Kidney (tissue), 14 donors: ENCODE measurements around the gene MMS22L. TPM values are rescaled to one million over a fixed set of nuclear protein-coding genes. Genes with fewer than 3 reads are reported as not detected.
A peak's percentile ranks its signal among the peaks of the same experiment; 100 is the strongest.

Source experiments
- DNase-seq, 5 donors: peaks; one replicate each; pipeline ENCODE4 v3.0.0-alpha.2; 2013 to 2020
- FAIRE-seq: peaks from 2 replicates; lab custom pipeline; 2012; peaks lifted over from hg19 to GRCh38; lab: Jason Lieb, UNC
- H3K27ac ChIP-seq, 2 donors: one replicate each; pipeline ENCODE4 v1.7.0; 2013; ENCODE audit warnings: low read depth in 2 of 2, low read length in 2 of 2, inconsistent platforms in 1 of 2
- H3K27me3 ChIP-seq: one replicate; pipeline ENCODE4 v1.7.1; 2013; ENCODE audit warnings: low read length, inconsistent platforms; ENCODE audit not compliant: control insufficient read depth, insufficient read depth
- H3K36me3 ChIP-seq, 3 donors: one replicate each; pipeline versions ENCODE4 v1.7.0 to v1.7.1; 2013; ENCODE audit warnings: low read length in 3 of 3, control low read depth in 1 of 3, inconsistent platforms in 1 of 3; ENCODE audit not compliant: insufficient read depth in 3 of 3, control insufficient read depth in 2 of 3
- H3K4me1 ChIP-seq, 3 donors: one replicate each; pipeline versions ENCODE4 v1.7.0 to v1.7.1; 2013; ENCODE audit warnings: low read length in 3 of 3, inconsistent platforms in 1 of 3, low read depth in 1 of 3; ENCODE audit not compliant: control insufficient read depth in 2 of 3, insufficient read depth in 2 of 3
- H3K4me3 ChIP-seq, 3 donors: one replicate each; pipeline versions ENCODE4 v1.7.0 to v1.8.1; 2013; ENCODE audit warnings: low read length in 3 of 3, control low read depth in 1 of 3, inconsistent platforms in 1 of 3
- H3K9ac ChIP-seq, 3 donors: one replicate each; pipeline versions ENCODE4 v1.7.0 to v1.7.1; 2013; ENCODE audit warnings: low read length in 3 of 3, control low read depth in 1 of 3, inconsistent platforms in 1 of 3
- H3K9me3 ChIP-seq, 3 donors: one replicate each; pipeline versions ENCODE4 v1.7.0 to v1.7.1; 2013; ENCODE audit warnings: low read length in 3 of 3, control low read depth in 1 of 3, inconsistent platforms in 1 of 3; ENCODE audit not compliant: control insufficient read depth in 2 of 3, insufficient read depth in 1 of 3
- CTCF ChIP-seq: IDR thresholded peaks from 3 replicates; pipeline ENCODE4 v1.5.1; 2012; ENCODE audit warnings: mild to moderate bottlenecking, moderate library complexity, borderline replicate concordance; ENCODE audit not compliant: insufficient read depth; ENCODE audit errors: extremely low read depth
- intact Hi-C: fragments of 100-400 bp; cut with DNase I; formaldehyde crosslinking; loops from one replicate; pipeline ENCODE4 v1.11.1; 2022
- polyA plus RNA-seq: library from polyadenylated mRNA; stranded (reverse); fragments of 350-450 nt; fragmentation: Illumina TruSeq; extraction: RNeasy Lipid Tissue Mini Kit (QIAGEN cat#74804); gene quantifications from one replicate; pipeline ENCODE4 v1.2.3, GENCODE V29; 2014; ENCODE audit warnings: low read depth, low replicate concordance; ENCODE audit not compliant: insufficient read depth
- total RNA-seq: library from RNA; stranded (reverse); fragmentation: NEBNext Ultra II Directional; extraction: Animal tissue kit (Norgen Biotek cat#: 25700); gene quantifications from one replicate; pipeline ENCODE4 v1.2.1, GENCODE V29; 2021
- donor health status: control.
- donor health status: control.
- donor health status: control.
- donor health status: control.
- donor health status: control.
- donor health status: DM: yes; HTN: yes; CAD: no.
- donor health status: Normal renal cell carcinoma (clear cell type).

The MMS22L gene
- total and polyA plus RNA-seq, 2 donors from 2014 or later: 1.7 to 9.5 TPM

GRCh38 chr6:97306544-97307320 lies 23.7 kb upstream of the MMS22L start:
- FAIRE-seq (no peak), DNase-seq (peak in 2 of 5 donors; percentile 7 to 8)
- no peaks in the 10 kb centered on the region for H3K9me3 ChIP-seq
- no peak for TF ChIP-seq CTCF
- no peak overlapping the region for H3K9ac ChIP-seq
- H3K27me3 ChIP-seq: no peaks in the 10 kb centered on the region
- intact Hi-C loops: no loop called here
- H3K27ac ChIP-seq: no peak overlapping the region
- H3K36me3 ChIP-seq: no peaks in the 10 kb centered on the region
- H3K4me3 ChIP-seq: no peak overlapping the region
- no peaks in the 10 kb centered on the region for H3K4me1 ChIP-seq

- no peak for TF ChIP-seq CTCF
- Histone ChIP-seq H3K9ac (no peak overlapping the region), H3K36me3 (no peaks in the 10 kb centered on the region), H3K4me1 (no peaks in the 10 kb centered on the region), H3K27ac (no peak overlapping the region), H3K9me3 (no peaks in the 10 kb centered on the region), H3K4me3 (no peak overlapping the region), H3K27me3 (no peaks in the 10 kb centered on the region)
- intact Hi-C loops: no loop called here
- FAIRE-seq (no peak), DNase-seq (no peak)
Observed at GRCh38 chr6:97305414-97306066, 22.5 kb upstream of the MMS22L start.

GRCh38 chr6:97304701-97305100 lies 21.7 kb upstream of the MMS22L start:
- no peaks in the 10 kb centered on the region for H3K9me3 ChIP-seq
- no peak for DNase-seq
- no peaks in the 10 kb centered on the region for H3K36me3 ChIP-seq
- H3K27me3 ChIP-seq: no peaks in the 10 kb centered on the region
- no peak for FAIRE-seq
- no peak overlapping the region for H3K9ac ChIP-seq
- no peak overlapping the region for H3K27ac ChIP-seq
- no peak overlapping the region for H3K4me3 ChIP-seq
- no peak for TF ChIP-seq CTCF
- intact Hi-C loops: no loop called here
- H3K4me1 ChIP-seq: no peaks in the 10 kb centered on the region
